ENCODE data around the gene TRHDE. TPM values are rescaled to one million over a fixed set of nuclear protein-coding genes. Genes with fewer than 3 reads are reported as not detected.

The TRHDE gene
- total and polyA plus RNA-seq, 4 donors: 4.5 to 22.4 (median 7.3) TPM

DNA sequence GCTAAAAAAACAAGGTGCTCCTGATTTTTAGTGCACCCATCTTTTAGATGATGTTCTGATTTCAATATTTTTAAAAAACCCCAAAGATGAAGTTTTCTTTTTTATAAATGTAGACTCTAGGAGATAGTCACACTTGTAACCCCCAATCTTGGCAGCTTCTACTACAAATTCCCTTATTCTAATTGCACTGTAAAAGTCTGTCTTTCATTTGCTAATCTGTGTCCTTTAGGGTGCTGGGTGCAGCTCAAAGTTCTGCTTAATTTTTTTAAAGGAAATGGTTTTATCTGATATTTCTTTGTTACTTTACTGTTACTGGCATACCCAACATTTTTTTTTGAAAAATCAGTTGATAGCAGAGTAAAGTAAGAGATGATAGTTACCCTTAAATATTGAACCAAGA lies 172.0 kb downstream of the TRHDE start:
- Histone ChIP-seq H3K27me3 (ENCODE audit: control insufficient read depth, insufficient read depth, low read length) (no peaks in the 10 kb centered on the region), H3K4me3 (ENCODE audit: low read depth, low read length) (no peak overlapping the region), H3K4me1 (ENCODE audit: control insufficient read depth, insufficient read depth, low read length) (no peaks in the 10 kb centered on the region), H3K36me3 (ENCODE audit: control insufficient read depth, insufficient read depth, low read length) (no peaks in the 10 kb centered on the region), H3K27ac (ENCODE audit: low read depth, low read length) (no peak overlapping the region), H3K9me3 (ENCODE audit: control insufficient read depth, insufficient read depth, low read length) (no peaks in the 10 kb centered on the region)
- DNase-seq (ENCODE audit: low read depth in 4 of 6, low spot score in 6 of 6): no peak

DNA sequence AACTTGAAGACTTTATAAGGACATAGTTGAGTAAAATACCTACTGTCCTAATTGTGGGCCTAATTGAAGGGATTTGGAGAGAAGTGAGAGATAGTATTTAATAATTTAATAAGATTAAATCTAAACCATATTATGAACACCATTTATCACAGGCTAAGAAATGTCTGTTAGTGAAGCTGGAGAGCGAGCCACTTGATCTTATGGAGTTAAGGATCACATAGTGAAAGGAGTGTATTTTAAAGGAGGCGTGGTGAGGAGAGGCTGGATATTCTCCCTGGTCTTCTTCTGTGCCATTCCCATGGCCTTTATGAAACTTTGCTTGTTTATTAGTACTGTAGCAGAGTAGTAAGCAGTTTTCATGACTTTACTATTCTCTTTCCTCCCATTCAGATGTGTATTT lies 172.4 kb downstream of the TRHDE start:
- no peaks in the 10 kb centered on the region for H3K36me3 ChIP-seq (ENCODE audit: control insufficient read depth, insufficient read depth, low read length)
- H3K4me3 ChIP-seq (ENCODE audit: low read depth, low read length): no peak overlapping the region
- WGBS (ENCODE audit: insufficient coverage): 83% methylated on average over 1 of the region's 2 CpGs
- no peaks in the 10 kb centered on the region for H3K4me1 ChIP-seq (ENCODE audit: control insufficient read depth, insufficient read depth, low read length)
- DNase-seq (ENCODE audit: low read depth in 4 of 6, low spot score in 6 of 6): no peak
- H3K27me3 ChIP-seq (ENCODE audit: control insufficient read depth, insufficient read depth, low read length): no peaks in the 10 kb centered on the region
- no peak overlapping the region for H3K27ac ChIP-seq (ENCODE audit: low read depth, low read length)
- H3K9me3 ChIP-seq (ENCODE audit: control insufficient read depth, insufficient read depth, low read length): no peaks in the 10 kb centered on the region

DNA sequence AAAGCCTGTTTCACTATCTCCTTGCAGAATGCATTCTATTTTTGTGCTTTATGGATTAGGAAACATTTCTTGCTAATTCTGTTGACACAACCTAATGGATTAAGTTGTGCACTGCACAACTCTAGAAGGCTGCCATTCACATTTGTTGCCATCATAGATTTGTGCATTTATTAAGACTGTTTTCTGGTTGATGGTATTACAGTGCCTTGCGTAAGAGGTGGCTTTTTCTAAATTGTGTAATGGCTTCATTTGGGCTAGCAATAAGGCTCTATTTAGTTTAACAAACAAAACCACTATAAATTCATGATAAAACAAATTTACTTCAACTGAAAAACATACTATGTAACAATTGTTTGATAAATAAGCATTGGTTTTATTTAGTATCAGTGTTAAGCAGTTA lies 175.9 kb downstream of the TRHDE start:
- Histone ChIP-seq H3K4me1 (ENCODE audit: control insufficient read depth, insufficient read depth, low read length) (no peaks in the 10 kb centered on the region), H3K27me3 (ENCODE audit: control insufficient read depth, insufficient read depth, low read length) (no peaks in the 10 kb centered on the region), H3K9me3 (ENCODE audit: control insufficient read depth, insufficient read depth, low read length) (peaks cover 4% of the 10 kb centered on the region), H3K27ac (ENCODE audit: low read depth, low read length) (no peak overlapping the region), H3K36me3 (ENCODE audit: control insufficient read depth, insufficient read depth, low read length) (no peaks in the 10 kb centered on the region), H3K4me3 (ENCODE audit: low read depth, low read length) (no peak overlapping the region)
- no peak for DNase-seq (ENCODE audit: low read depth in 4 of 6, low spot score in 6 of 6)
- no CpG with 5 or more reads among the region's 1 CpG for WGBS (ENCODE audit: insufficient coverage)

DNA sequence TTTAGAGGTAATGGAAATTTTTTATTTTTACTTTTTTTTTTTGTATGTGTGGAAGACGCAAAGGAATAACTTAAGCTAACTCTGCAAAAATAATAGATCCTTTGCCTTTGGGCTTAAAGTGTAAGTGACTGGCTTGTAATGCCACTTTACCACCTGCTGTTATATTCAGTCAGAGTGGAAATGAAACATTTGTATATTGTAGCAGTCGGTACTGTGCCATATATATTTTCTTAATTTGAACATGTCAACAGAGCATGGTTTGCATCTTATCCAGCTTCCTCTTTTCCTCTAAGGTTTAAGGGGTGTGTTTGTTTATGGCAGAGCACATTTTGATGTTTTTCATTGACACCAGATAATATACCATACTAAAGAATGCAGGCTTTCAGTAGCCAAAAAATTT lies 176.6 kb downstream of the TRHDE start:
- no peaks in the 10 kb centered on the region for H3K36me3 ChIP-seq (ENCODE audit: control insufficient read depth, insufficient read depth, low read length)
- WGBS (ENCODE audit: insufficient coverage): no CpG with 5 or more reads among the region's 2 CpGs
- H3K27ac ChIP-seq (ENCODE audit: low read depth, low read length): no peak overlapping the region
- H3K9me3 ChIP-seq (ENCODE audit: control insufficient read depth, insufficient read depth, low read length): peaks cover 8% of the 10 kb centered on the region
- no peak overlapping the region for H3K4me3 ChIP-seq (ENCODE audit: low read depth, low read length)
- no peaks in the 10 kb centered on the region for H3K27me3 ChIP-seq (ENCODE audit: control insufficient read depth, insufficient read depth, low read length)
- no peaks in the 10 kb centered on the region for H3K4me1 ChIP-seq (ENCODE audit: control insufficient read depth, insufficient read depth, low read length)
- DNase-seq (ENCODE audit: low read depth in 4 of 6, low spot score in 6 of 6): peak in 1 of 6 donors; percentile 49

DNA sequence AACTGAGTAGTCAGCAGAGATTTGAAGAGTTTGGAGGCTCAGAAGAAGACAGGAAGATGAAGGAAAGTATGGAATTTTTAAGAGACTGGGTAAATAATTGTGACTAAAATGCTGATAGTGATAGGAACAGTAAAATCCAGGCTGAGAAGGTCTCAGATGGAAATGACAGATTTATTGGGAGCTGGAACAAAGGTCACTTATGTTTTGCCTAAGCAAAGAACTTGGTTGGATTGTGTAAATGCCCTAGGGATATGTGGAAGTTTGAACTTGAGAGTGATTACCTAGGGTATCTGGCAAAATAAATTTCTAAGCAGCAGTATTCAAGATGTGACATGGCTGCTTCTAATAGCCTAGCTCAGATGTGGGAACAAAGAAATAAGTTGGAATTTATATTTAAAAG lies 180.9 kb downstream of the TRHDE start:
- no peak overlapping the region for H3K4me3 ChIP-seq (ENCODE audit: low read depth, low read length)
- no peaks in the 10 kb centered on the region for H3K27me3 ChIP-seq (ENCODE audit: control insufficient read depth, insufficient read depth, low read length)
- peaks cover 8% of the 10 kb centered on the region for H3K9me3 ChIP-seq (ENCODE audit: control insufficient read depth, insufficient read depth, low read length)
- H3K27ac ChIP-seq (ENCODE audit: low read depth, low read length): no peak overlapping the region
- DNase-seq (ENCODE audit: low read depth in 4 of 6, low spot score in 6 of 6): no peak
- no peaks in the 10 kb centered on the region for H3K36me3 ChIP-seq (ENCODE audit: control insufficient read depth, insufficient read depth, low read length)
- no peaks in the 10 kb centered on the region for H3K4me1 ChIP-seq (ENCODE audit: control insufficient read depth, insufficient read depth, low read length)

DNA sequence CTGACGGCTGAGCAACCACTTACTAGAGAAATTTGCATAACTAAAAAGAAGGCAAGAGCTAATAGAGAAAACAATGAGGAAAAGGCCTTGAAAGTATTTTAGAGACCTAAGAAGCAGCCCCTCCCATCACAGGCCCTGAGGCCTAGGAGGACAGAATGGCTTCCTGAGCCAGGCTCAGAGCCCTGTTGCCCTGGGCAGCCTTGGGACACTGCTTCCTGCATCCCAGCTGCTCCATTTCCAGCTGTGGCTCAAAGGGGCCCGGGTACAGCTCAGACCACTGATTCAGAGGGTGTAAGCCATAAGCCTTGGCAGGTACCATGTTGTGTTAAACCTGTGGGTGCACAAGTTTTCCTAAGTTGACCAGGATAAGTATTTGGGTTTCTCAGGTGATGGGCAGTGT lies 181.4 kb downstream of the TRHDE start:
- Histone ChIP-seq H3K4me1 (ENCODE audit: control insufficient read depth, insufficient read depth, low read length) (no peaks in the 10 kb centered on the region), H3K27me3 (ENCODE audit: control insufficient read depth, insufficient read depth, low read length) (no peaks in the 10 kb centered on the region), H3K36me3 (ENCODE audit: control insufficient read depth, insufficient read depth, low read length) (no peaks in the 10 kb centered on the region), H3K4me3 (ENCODE audit: low read depth, low read length) (no peak overlapping the region), H3K9me3 (ENCODE audit: control insufficient read depth, insufficient read depth, low read length) (peaks cover 8% of the 10 kb centered on the region), H3K27ac (ENCODE audit: low read depth, low read length) (no peak overlapping the region)
- no peak for DNase-seq (ENCODE audit: low read depth in 4 of 6, low spot score in 6 of 6)
- 57% methylated on average over 1 of the region's 2 CpGs for WGBS (ENCODE audit: insufficient coverage)

DNA sequence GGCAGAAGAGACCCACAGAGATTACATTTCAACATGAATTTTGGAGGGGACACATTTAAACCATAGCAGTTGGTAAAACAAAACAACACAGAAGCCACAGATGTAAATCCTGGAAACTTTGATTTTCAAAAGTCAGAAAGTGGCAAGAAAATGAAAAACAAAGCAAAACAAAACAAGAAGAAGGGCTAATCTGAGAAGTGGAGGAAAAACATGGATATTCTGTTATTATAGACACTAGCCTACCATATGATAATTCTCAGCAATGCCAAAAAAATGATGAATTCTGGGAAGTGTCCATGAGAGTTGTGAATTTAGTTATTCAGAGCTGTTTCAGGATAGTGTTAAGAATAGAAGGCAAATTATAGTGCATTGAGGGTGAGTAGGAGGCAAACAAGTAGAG lies 192.3 kb downstream of the TRHDE start:
- DNase-seq (ENCODE audit: low read depth in 4 of 6, low spot score in 6 of 6): peak in 1 of 6 donors; percentile 66
- Histone ChIP-seq H3K27ac (ENCODE audit: low read depth, low read length) (no peak overlapping the region), H3K36me3 (ENCODE audit: control insufficient read depth, insufficient read depth, low read length) (no peaks in the 10 kb centered on the region), H3K4me3 (ENCODE audit: low read depth, low read length) (no peak overlapping the region), H3K4me1 (ENCODE audit: control insufficient read depth, insufficient read depth, low read length) (no peaks in the 10 kb centered on the region), H3K27me3 (ENCODE audit: control insufficient read depth, insufficient read depth, low read length) (no peaks in the 10 kb centered on the region), H3K9me3 (ENCODE audit: control insufficient read depth, insufficient read depth, low read length) (no peaks in the 10 kb centered on the region)

DNA sequence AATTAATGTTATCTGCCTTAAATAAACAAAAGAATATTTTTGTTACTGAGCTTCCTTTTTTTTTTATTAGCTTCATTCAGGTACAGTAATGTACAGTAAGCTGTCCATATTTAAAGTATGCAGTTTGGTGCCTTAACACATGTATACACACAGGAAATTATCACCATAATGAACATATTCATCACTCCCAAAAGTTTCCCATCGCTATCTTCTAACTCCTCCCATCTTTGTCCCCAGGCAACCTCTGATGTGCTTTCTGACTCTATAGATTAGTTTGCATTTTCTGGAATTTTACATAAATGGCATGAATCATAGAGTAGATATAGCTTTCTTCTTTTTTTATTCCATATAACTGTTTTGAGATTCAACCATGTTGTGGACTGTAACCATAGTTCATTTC lies 193.0 kb downstream of the TRHDE start:
- Histone ChIP-seq H3K9me3 (ENCODE audit: control insufficient read depth, insufficient read depth, low read length) (no peaks in the 10 kb centered on the region), H3K27me3 (ENCODE audit: control insufficient read depth, insufficient read depth, low read length) (no peaks in the 10 kb centered on the region), H3K36me3 (ENCODE audit: control insufficient read depth, insufficient read depth, low read length) (no peaks in the 10 kb centered on the region), H3K4me1 (ENCODE audit: control insufficient read depth, insufficient read depth, low read length) (no peaks in the 10 kb centered on the region), H3K27ac (ENCODE audit: low read depth, low read length) (no peak overlapping the region), H3K4me3 (ENCODE audit: low read depth, low read length) (no peak overlapping the region)
- no CpG with 5 or more reads among the region's 1 CpG for WGBS (ENCODE audit: insufficient coverage)
- no peak for DNase-seq (ENCODE audit: low read depth in 4 of 6, low spot score in 6 of 6)

DNA sequence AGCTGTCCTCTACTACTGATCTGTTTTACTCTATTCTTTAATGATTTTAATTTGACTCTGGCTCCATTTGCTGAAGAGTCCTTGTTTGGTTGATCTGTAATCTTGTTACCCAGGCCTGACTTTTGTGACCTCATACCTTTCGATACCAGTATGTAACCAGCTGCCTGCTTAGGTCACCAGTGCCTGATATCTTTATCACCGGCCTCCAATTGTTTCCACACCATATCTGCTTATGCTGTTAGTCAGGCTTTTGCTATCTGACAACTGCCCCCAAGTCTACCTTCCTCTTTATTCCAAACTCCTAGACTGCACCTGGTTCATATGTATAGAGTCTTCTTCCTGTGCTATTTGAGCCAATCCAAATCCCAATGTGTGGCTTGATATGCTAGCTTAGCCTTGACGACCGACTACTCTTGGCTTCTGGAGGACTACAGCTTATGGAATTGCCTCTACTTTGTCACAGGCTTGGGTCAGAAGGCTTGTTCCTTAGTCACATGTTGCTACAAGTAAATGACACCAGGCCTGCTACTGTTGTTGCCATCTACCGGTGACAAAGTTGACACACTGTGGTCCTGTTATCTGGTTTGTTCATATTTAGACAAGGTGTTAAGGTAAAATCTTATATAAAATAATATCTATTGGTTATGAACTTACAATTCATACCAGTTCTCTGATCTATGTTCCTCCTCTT lies 193.9 kb downstream of the TRHDE start:
- Histone ChIP-seq H3K27ac (ENCODE audit: low read depth, low read length) (no peak overlapping the region), H3K9me3 (ENCODE audit: control insufficient read depth, insufficient read depth, low read length) (no peaks in the 10 kb centered on the region), H3K27me3 (ENCODE audit: control insufficient read depth, insufficient read depth, low read length) (no peaks in the 10 kb centered on the region), H3K36me3 (ENCODE audit: control insufficient read depth, insufficient read depth, low read length) (no peaks in the 10 kb centered on the region), H3K4me1 (ENCODE audit: control insufficient read depth, insufficient read depth, low read length) (no peaks in the 10 kb centered on the region), H3K4me3 (ENCODE audit: low read depth, low read length) (no peak overlapping the region)
- no peak for DNase-seq (ENCODE audit: low read depth in 4 of 6, low spot score in 6 of 6)
- WGBS (ENCODE audit: insufficient coverage): 100% methylated on average over 4 of the region's 5 CpGs

DNA sequence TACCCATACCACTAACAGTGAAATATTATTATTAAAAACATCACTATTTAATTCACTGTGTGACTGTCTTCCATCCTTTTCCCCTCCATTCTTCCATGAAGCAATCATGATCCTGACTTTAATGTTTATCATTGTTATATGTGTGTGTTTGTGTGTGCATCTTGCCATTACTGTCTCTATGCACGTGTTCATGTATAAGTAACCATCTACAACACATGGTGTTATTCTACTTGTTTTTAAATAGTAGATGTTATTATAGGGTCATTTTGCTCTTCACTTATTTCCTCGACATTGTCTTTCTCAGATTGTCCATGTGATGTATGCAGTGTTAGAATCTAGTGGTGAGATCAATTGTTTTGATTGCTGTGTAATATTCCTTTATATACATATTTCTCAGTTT lies 195.8 kb downstream of the TRHDE start:
- no peak for DNase-seq (ENCODE audit: low read depth in 4 of 6, low spot score in 6 of 6)
- WGBS (ENCODE audit: insufficient coverage): no CpG with 5 or more reads among the region's 2 CpGs
- no peaks in the 10 kb centered on the region for H3K4me1 ChIP-seq (ENCODE audit: control insufficient read depth, insufficient read depth, low read length)
- no peaks in the 10 kb centered on the region for H3K9me3 ChIP-seq (ENCODE audit: control insufficient read depth, insufficient read depth, low read length)
- no peaks in the 10 kb centered on the region for H3K36me3 ChIP-seq (ENCODE audit: control insufficient read depth, insufficient read depth, low read length)
- H3K4me3 ChIP-seq (ENCODE audit: low read depth, low read length): no peak overlapping the region
- H3K27me3 ChIP-seq (ENCODE audit: control insufficient read depth, insufficient read depth, low read length): no peaks in the 10 kb centered on the region
- H3K27ac ChIP-seq (ENCODE audit: low read depth, low read length): no peak overlapping the region
